NCI-H2029 (cell line): ENCODE results near the gene RAB36.
A peak's percentile ranks its signal among the peaks of the same experiment; 100 is the strongest.

Experiments used
- DNase-seq: peaks from one replicate; lab custom pipeline; 2025; lab: John Stamatoyannopoulos, UW

RAB36 gene

GRCh38 chr22:23206915-23207314 lies 61.6 kb downstream of the RAB36 start:
- DNase-seq, result no peak

DNA sequence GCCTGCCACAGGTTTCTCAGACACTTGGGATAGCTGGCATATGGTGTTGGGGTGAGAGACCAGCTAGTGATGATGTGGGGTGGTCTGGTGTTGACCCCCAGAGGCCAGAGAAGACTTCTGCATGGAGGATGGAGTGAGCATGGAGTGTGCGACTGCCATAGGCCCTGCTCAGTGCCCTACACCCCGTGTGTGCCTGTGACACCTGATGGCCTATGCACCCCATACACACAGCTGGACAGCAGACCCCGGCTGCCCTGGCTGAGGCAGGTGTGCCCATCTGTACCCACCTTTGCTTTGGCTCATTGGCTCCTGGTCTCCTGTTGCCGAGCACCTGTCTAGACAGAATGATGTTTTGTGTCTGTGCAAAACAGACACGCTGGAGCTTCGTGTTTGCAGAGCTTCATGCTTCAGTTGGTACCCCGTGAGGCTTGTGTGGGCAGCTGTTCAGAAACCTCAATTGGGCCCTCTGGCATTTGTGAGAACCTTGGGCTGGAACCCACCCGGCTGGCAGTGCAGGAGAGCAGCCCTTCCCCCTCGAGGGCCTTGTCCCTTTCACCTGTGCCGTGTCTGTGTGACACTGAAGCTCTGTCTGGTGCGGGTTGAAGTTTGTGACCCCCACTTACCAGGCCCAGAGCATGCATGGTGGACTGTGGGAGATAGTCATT lies 62.6 kb downstream of the RAB36 start:
- DNase-seq, result peak; percentile 83

DNA sequence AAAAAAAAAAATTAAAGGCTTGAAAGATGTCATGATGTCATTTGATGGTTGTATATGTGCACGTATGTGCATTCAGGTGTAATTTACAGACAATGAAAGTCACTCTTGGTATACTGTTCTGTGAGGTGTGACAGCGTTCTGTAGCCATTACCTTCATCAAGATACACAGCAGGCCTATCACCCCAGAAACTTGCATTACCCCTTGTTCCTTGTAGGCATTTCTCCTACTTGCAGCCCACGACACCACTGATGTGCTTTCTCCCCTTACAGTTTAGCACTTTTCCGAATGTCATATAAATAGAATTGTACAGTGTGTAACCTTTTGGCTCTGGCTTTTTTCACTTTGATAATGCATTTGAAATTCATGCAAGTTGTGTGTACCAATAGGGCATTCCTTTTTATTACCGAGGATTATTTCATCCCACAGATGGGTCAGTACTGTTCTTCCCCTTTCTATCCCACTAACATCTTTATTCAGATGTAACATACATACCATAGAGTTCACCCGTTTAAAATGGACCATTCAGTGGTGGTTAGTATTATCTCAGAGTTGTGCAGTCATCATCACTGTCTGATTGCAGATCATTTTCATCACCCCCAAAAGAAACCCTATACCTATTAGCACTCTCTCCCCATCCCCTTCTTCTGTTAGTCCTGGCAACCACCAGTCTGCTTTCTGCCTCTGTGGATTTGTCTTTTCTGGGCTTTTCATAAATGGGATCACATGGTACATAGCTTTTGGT lies 65.3 kb downstream of the RAB36 start:
- DNase-seq, result no peak

DNA sequence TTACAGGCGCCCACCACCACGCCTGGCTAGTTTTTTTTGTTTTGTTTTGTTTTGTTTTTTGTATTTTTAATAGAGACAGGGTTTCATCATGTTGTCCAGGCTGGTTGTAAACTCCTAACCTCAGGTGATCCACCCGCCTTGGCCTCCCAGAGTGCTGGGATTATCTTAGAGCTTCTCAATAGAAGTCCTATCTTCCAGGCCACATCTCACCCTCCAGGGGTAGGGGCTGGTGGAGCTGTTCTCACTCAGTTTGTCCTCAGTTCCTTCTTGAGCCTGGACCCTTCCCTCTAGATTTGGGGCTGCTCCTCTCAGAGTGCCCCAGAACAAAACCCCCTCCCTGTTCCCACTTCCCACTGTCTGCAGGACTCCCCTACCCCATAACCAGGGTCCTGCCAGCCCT lies 66.3 kb downstream of the RAB36 start:
- no peak for DNase-seq

- peak; percentile 64 for DNase-seq
These were observed 67.1 kb downstream of the RAB36 start for GRCh38 chr22:23212061-23213021.

DNA sequence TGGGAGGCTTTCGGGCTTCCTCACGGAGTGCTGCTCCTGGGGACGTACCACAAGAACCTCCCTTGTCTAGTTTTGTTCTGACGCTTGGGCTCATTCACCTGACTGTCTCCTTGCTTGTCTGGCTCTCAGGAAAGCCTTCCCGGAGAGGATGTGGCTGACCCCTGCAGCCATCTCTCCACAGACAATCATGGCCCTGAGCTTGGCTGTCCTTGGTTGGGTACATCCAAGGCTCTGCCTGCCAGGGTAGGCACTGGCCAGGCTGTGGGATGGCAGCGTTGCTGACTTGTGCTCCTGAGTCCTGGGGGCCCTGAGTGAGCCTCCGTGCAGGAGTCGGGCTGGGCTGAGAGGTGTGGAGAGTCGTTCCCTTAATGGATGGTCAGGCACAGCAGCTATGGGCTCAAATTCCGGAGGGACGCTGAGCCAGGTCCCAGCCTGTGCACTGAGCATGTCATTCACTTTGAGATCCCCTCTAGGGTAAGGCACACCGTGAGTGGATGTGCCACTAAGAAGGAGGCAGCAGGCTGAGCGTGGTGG lies 67.8 kb downstream of the RAB36 start:
- no peak for DNase-seq

DNA sequence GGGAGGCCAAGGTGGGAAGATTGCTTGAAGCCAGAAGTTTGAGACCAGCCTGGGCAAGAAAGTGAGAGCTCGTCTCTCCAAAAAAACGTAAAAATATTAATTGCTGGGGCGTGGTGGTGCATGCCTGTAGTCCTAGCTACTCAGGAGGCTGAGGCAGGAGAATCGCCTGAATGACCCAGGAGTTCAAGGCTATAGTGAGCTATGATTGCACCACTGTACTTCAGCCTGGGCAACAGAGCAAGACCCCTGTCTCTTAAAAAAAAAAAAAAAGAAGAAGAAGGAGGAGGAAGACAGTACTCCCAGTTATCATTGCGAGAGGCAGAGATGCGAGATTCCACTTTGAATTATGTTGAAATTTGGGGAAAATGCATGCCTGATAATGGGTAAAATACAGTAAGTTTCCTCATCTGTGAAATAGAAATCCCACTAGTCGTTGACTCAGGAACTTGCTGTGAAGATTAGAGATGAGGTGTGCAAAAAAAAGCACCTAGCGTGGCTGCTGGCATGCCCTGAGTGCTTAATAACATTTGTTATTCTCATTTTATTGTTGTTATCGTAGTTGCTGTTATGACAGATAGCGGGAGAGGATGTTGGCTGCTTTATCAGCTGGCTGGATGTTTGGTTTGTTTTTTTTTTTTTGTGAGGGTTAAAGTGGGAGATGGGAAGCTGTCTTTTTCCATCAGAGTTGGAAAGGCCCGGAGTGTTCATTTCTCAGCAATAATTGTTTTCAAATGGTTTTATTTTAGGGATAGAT lies 68.5 kb downstream of the RAB36 start:
- no peak for DNase-seq
